Measurements from ENCODE around the gene PAIP2.

PAIP2 gene

DNA sequence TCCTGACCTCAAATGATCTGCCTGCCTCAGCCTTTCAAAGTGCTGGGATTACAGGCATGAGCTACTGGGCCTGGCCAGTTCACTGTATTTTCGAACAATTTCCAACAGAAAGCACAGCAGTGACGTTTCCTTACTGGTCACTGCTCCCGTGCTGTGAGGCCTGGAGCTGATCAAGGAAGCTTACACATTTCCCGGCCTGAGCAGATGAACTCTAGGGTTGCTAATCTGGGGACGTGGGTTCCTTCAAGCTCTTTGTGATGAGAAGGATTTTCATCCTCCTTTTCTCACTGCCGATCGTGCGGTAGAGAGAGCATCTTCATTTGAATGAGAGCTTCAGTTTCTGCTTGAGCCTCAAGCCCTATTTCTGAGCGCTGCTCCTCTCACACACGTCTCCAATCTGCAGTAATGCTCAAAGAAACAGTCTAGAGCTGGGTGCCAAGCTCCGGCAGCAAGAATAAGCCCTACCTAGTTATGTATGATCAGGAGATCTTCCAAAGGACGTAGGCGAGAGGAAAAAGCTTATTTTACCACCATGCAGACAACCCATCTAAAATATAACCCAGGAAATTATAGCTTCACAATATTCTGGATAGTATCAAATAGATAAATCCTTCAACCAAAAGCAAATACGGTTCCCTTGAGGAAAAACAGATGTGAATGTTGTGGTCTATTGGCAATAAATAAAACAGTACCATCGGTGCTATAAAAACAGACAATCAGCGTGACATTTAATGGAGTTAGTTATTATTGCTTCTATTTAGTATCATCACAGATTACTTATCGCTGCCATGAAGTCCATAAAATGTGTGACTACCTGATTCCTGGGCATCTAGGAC lies 69.6 kb downstream of the PAIP2 start:
- no peak for DNase-seq (ENCODE audit: low spot score)

DNA sequence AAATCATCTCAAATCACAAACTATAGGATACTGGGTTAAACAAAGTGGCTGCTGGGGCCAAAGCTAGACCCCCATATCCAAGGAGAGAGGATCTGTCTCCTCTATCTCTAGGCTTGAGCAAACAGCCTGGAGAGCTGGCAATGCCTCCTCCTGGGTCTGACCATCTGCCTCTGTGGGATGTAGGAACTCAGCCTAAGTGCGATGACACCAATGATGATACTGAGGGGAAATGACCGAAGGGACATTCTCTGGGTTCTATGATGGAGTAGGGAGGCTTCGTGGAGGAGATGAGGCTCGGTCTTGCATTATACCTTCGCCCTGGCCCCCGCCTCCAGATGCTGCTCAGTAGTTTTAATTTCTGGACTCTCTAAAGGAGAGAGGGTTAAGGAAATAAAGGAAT lies 71.5 kb downstream of the PAIP2 start:
- no peak for DNase-seq (ENCODE audit: low spot score)

DNA sequence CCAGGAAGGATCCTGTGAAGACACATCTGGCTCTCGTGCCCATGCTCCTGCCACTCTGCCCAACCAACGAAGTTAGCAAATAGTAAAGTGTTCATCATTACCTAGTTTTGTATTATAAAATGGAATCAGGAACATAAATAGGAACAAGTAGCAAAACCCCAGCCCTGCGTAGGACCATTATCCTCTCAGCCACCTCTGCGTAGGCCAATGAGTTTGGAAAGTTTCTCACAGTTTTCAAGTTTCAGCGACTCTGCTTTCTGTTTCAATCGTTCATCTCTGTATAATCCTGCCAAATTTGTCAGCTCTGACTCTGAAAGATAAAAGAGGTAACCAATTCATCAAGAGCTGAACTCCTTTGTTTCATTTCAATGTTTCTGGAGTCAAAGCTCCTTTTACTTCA lies 72.3 kb downstream of the PAIP2 start:
- no peak for DNase-seq (ENCODE audit: low spot score)

DNA sequence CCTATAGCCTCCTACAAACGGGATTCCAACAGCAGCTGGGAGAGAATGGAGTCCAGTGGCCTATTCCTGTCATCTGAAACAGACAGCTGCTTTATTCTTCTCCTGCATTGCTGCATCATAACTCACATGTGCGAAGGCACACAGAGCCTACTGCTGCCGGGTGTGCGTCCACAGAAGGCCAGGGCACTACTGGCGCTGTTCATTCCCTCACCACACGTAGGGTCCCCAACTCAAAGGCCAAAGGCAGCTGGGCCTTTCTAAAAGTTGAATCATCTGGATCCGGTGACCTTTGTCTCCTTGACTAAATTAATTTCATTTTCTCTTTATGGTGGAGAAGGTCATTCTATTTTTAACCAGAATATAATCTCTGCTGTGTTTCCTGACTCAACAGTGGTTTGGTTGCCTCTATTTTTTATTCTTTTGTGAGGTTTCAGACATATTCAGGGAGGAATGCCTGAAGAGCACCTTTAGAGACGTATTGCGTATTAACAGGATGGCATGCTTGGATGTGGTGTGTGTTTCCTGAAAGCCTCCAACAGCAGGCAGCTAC lies 73.0 kb downstream of the PAIP2 start:
- no peak for DNase-seq (ENCODE audit: low spot score)

DNA sequence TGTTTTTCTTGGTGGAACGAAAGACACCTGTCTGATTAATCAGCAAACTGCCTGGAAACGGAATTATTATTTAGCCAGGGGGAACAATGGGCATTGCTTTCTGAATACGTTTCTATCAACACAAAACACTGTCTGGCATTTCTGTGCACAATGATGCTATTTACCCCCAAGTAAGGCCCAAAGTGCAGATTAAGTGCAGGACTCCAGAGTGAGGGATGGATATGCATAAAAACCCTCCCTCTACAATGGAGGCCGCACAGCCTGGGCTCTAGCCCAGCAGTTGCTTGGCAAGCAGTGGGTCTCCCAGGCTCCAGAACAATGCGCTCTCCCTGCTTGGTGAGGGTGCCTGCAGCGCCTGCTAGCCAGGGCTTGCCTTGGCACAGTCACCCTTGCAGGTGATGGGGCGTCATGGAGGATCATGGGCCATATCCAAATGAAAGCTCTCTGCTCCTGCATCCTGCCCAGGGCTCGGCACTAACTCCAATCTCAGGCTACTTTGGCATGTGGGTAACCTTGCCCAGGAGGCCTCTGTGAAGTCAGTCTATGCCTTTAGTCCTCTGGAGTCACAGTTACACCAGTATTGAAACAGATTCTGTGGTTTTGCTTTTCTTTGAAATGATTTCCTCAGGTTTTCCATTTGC lies 73.7 kb downstream of the PAIP2 start:
- DNase-seq (ENCODE audit: low spot score) = no peak

DNA sequence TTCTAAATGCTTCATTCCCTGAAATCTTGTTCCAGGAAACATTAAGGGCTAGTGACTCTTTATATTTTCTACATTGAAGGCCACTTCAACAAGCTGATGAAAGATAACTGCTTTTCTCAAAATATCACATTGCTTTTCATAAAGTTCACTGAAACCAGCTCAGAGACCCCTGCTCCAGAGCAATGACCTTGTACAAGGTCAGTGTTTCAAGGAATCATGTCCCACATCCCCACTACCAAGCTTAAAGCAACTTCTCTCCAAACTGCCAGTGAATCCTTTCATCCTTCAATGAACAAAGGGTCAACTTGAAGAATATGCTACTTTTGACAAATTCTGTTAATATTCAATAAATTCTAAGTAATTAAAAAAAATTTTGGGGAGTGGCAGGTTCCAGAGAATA lies 74.2 kb downstream of the PAIP2 start:
- DNase-seq (ENCODE audit: low spot score) = no peak

DNA sequence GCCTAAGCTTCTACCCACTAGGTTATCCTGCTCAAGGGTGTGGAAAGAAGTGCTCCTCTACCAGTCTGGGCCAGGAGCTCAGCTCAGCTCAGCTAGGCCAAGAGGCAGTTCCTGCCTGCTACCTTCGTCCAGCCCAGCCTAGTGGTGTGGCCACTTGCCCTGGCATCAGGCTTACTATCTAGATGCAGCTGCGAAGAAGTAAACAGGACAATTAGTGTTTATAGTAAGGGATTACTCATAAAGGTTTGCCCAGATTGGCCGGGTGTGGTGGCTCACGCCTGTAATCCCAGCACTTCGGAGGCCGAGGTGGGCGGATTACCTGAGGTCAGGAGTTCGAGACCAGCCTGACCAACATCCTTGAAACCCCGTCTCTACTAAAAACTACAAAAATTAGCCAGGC lies 75.0 kb downstream of the PAIP2 start:
- no peak for DNase-seq (ENCODE audit: low spot score)

DNA sequence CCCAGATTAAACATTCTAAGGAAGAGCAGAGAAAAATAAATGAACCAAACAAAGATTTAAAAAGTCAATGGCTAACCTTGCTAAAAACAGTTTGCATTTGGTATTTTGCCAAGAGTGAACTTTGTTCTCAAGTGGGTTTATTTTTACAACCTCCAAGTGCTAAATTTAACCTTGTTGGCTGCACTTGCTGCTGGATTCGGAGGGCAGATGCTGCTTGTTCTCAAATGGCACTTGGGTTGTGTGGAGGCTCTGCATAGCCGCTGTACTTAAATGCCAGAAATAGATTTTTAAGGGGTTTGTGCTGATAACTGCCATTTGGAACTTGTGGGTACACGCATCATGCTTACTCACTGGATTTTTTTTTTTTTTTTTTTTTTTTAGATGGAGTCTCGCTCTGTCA lies 75.6 kb downstream of the PAIP2 start:
- DNase-seq (ENCODE audit: low spot score) = no peak

DNA sequence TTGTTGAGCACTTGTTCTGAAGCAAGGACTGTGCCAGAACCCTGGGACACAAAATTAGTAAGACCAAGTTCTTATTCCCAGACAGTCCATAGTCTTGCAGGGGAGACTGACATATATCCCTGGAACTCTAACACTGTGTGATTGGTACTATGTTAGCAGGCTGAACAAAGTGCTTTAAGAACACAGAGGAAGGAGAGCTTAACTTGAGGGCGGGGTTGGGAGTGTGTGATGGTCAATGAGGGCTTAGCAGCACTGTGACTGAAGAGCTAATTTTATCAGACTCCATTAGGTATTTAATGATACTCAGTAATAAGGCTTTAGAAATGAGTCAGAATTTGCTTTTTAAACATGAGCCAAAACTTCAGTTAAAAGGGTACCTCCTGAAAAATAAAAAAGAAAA lies 77.1 kb downstream of the PAIP2 start:
- DNase-seq (ENCODE audit: low spot score) = no peak

Data from left forelimb (tissue), 1 donor.